ENCODE results near the gene FRMPD3. TPM values are rescaled to one million over a fixed set of nuclear protein-coding genes. Genes with fewer than 3 reads are reported as not detected.

FRMPD3 gene
- total RNA-seq, 1 donor from 2014 or later: 0.64 TPM

GRCh38 chrX:107496786-107497185 lies 47.3 kb downstream of the FRMPD3 start:
- no peak overlapping the region for H3K27ac ChIP-seq

More at GRCh38 chrX:107496786-107497185, 47.3 kb downstream of the FRMPD3 start:
- Histone ChIP-seq H3K9me3 (no peaks in the 10 kb centered on the region), H3K36me3 (no peaks in the 10 kb centered on the region), H3K4me1 (no peaks in the 10 kb centered on the region), H3K4me3 (no peak overlapping the region), H3K27me3 (no peaks in the 10 kb centered on the region)
- TF ChIP-seq CTCF (IDR thresholded peaks at IDR 0.05): no peak
- no peak for DNase-seq (ENCODE audit: low spot score in 2 of 2)
- intact Hi-C loops (cut with DNase I): no loop called here

Other genes starting within 250 kb of the FRMPD3 start
- not detected for gene NUP62CL, start 243.2 kb upstream of the FRMPD3 start, total RNA-seq
- gene DNAAF6, start 243.0 kb upstream of the FRMPD3 start, total RNA-seq: not detected
- gene PRPS1, start 178.9 kb downstream of the FRMPD3 start, total RNA-seq: 14.0 TPM